Vagina (tissue), 2 donors: ENCODE data around the gene TIMP3. TPM values are rescaled to one million over a fixed set of nuclear protein-coding genes. Genes with fewer than 3 reads are reported as not detected.

ENCODE experiments used
- DNase-seq, 2 donors: peaks; one replicate each; pipeline ENCODE4 v3.0.0-alpha.2; 2017; ENCODE audit errors: extremely low spot score in 2 of 2
- H3K27ac ChIP-seq: fragments of 200-600 bp; sonication (generic); one replicate; pipeline ENCODE4 v1.5.1; 2019
- H3K27me3 ChIP-seq: fragments of 200-600 bp; sonication (generic); one replicate; pipeline ENCODE4 v1.5.1; 2019
- H3K36me3 ChIP-seq, 2 donors: fragments of 200-600 bp; sonication (generic); one replicate each; pipeline ENCODE4 v1.5.1; 2017 to 2019
- H3K4me1 ChIP-seq: fragments of 200-600 bp; sonication (generic); one replicate; pipeline ENCODE4 v1.5.1; 2019
- H3K4me3 ChIP-seq, 2 donors: fragments of 200-600 bp; sonication (generic); 1 replicate in 1 of 2; 2 replicates in 1 of 2; pipeline ENCODE4 v1.5.1; 2016 to 2019
- H3K9me3 ChIP-seq: fragments of 200-600 bp; sonication (generic); one replicate; pipeline ENCODE4 v1.5.1; 2019
- POLR2A ChIP-seq, 2 donors: fragments of 450-650 bp; IDR thresholded peaks; one replicate each; pipeline ENCODE4 v1.6.1; 2017; ENCODE audit warnings: antibody characterized with exemption in 2 of 2, mild to moderate bottlenecking in 2 of 2, moderate library complexity in 2 of 2
- POLR2AphosphoS5 ChIP-seq, 2 donors: sonication (generic); formaldehyde crosslinking; IDR thresholded peaks; one replicate each; pipeline ENCODE4 v1.9.0; 2017; ENCODE audit warnings: antibody characterized with exemption in 2 of 2, mild to moderate bottlenecking in 2 of 2, low read depth in 1 of 2; ENCODE audit not compliant: insufficient read depth in 1 of 2
- intact Hi-C: fragments of 100-400 bp; cut with DNase I; formaldehyde crosslinking; loops from one replicate; pipeline ENCODE4 v1.15.1; 2023
- total RNA-seq: library from RNA; depleted of rRNA; stranded (reverse); fragments of >200 nt; gene quantifications from one replicate; pipeline ENCODE4 v1.2.3, GENCODE V29; 2016
- TF ChIP-seq, protein P1 (sequence below), 3 experiments: fragments of 450-650 bp in 2 of 3; fragments of 200-600 bp in 1 of 3; sonication (generic) in 1 of 3; IDR thresholded peaks; one replicate each; pipeline ENCODE4 v1.5.1; 2017 to 2019; ENCODE audit warnings: antibody characterized with exemption in 3 of 3, mild to moderate bottlenecking in 2 of 3, moderate library complexity in 2 of 3

The TIMP3 gene
- total RNA-seq, 1 donor from 2014 or later: 262 TPM

DNA sequence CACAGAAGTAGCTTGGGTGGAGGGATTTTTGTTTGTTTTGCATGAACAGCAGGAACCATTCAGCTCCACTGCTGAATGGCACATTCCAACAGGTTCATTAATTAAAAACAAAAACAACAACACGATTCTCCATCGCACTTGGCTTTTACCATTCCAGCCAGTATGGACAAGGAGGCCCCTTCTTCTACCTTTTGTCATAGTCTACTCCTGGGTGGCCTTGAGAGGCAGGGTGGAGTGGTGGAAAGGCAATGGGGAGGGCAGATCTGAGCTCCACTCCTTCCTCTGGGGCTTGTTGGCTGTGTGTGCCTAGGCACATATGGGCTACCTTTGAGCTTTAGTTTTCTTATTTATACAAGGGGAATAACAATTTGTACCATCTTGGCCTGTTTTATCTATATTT is 4.8 kb downstream of the TIMP3 start:
- Histone ChIP-seq H3K4me1 (peaks cover 80% of the 10 kb centered on the region), H3K27me3 (no peaks in the 10 kb centered on the region), H3K36me3 (no peaks in the 10 kb centered on the region), H3K4me3 (peak overlapping the region in 1 of 2 donors; percentile 81), H3K27ac (peak overlapping the region; percentile 2), H3K9me3 (no peaks in the 10 kb centered on the region)
- intact Hi-C loops: loop anchor here (10.0 kb wide), 2 partner anchors 119 to 189 kb away; no protein-coding TSS in a partner anchor
- no peak for TF ChIP-seq POLR2AphosphoS5 (IDR thresholded peaks at IDR 0.05; ENCODE audit: insufficient read depth in 1 of 2, low read depth in 1 of 2)
- DNase-seq: no peak

DNA sequence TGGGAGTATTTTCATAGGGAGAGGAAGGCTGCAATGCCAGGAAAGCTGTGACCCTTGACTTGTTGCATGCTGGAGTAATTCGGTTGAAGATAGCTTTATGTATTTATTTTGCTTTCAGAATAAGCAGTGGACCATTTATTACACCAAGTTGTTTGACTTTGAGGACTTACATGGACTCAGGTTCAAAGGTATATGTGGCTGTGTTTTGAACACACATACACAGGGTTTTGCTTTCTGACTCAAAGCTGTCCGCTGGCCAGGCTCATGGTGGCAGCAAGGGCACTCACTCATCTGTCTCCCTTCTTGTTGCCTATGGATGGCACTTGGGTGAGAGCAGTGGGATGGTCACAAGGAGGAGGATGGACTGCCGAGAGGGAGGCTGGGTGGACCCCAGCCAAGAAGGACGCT is 6.5 kb downstream of the TIMP3 start:
- DNase-seq: no peak
- intact Hi-C loops: loop anchor here (10.0 kb wide), 2 partner anchors 117 to 187 kb away; no protein-coding TSS in a partner anchor
- no peak for TF ChIP-seq POLR2A (IDR thresholded peaks at IDR 0.05)
- TF ChIP-seq, protein P1, sequence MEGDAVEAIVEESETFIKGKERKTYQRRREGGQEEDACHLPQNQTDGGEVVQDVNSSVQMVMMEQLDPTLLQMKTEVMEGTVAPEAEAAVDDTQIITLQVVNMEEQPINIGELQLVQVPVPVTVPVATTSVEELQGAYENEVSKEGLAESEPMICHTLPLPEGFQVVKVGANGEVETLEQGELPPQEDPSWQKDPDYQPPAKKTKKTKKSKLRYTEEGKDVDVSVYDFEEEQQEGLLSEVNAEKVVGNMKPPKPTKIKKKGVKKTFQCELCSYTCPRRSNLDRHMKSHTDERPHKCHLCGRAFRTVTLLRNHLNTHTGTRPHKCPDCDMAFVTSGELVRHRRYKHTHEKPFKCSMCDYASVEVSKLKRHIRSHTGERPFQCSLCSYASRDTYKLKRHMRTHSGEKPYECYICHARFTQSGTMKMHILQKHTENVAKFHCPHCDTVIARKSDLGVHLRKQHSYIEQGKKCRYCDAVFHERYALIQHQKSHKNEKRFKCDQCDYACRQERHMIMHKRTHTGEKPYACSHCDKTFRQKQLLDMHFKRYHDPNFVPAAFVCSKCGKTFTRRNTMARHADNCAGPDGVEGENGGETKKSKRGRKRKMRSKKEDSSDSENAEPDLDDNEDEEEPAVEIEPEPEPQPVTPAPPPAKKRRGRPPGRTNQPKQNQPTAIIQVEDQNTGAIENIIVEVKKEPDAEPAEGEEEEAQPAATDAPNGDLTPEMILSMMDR (IDR thresholded peaks at IDR 0.05): no peak
- TF ChIP-seq POLR2AphosphoS5 (IDR thresholded peaks at IDR 0.05; ENCODE audit: insufficient read depth in 1 of 2, low read depth in 1 of 2): no peak
- H3K36me3 ChIP-seq: no peaks in the 10 kb centered on the region
- H3K4me1 ChIP-seq: peaks cover 91% of the 10 kb centered on the region
- no peak overlapping the region for H3K27ac ChIP-seq
- no peaks in the 10 kb centered on the region for H3K27me3 ChIP-seq
- no peaks in the 10 kb centered on the region for H3K9me3 ChIP-seq
- H3K4me3 ChIP-seq: no peak overlapping the region

DNA sequence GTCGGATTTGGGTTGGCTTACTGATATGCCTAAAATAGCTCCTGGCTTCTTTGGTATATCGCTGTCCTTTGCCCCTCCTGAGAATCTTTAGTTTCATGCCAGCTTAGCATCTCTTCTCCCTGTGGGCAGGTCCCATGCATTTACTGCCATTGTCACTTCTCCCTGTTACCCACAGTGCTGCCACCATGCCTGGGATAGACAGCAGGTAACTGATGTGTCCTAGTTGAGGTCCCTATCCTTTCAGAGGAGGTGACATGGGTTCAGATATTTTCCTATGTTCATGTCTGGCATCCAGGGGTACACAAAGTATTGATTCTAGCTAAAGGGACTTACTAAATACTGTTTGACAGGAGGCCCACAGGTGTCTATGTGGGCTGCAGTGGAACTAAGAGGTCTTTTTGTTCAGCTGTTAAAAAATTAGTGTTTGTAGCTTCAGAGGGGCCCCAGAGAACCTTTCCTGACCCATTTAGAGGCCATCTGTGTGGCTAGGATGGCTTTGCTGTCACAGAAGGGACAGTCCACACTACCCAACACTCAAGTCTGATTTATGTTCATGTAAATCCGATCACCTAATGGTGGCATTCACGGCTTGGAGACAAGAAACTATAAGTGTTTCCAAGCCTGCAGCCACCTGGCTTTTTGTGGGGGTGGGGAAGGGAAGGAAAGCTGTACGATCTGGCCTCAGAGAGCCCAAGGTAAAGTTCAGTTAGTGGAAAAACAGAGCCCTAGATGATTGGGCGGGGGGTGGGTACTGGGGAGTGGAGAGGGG is 8.5 kb downstream of the TIMP3 start:
- no peak for DNase-seq
- H3K36me3 ChIP-seq: no peaks in the 10 kb centered on the region
- TF ChIP-seq POLR2AphosphoS5 (IDR thresholded peaks at IDR 0.05; ENCODE audit: insufficient read depth in 1 of 2, low read depth in 1 of 2) (no peak), POLR2A (IDR thresholded peaks at IDR 0.05) (no peak)
- TF ChIP-seq, protein P1 (IDR thresholded peaks at IDR 0.05): no peak
- H3K27me3 ChIP-seq: no peaks in the 10 kb centered on the region
- no peak overlapping the region for H3K4me3 ChIP-seq
- intact Hi-C loops: loop anchor here (10.0 kb wide), 2 partner anchors 115 to 185 kb away; no protein-coding TSS in a partner anchor
- H3K4me1 ChIP-seq: peaks cover 82% of the 10 kb centered on the region
- no peak overlapping the region for H3K27ac ChIP-seq
- H3K9me3 ChIP-seq: no peaks in the 10 kb centered on the region

DNA sequence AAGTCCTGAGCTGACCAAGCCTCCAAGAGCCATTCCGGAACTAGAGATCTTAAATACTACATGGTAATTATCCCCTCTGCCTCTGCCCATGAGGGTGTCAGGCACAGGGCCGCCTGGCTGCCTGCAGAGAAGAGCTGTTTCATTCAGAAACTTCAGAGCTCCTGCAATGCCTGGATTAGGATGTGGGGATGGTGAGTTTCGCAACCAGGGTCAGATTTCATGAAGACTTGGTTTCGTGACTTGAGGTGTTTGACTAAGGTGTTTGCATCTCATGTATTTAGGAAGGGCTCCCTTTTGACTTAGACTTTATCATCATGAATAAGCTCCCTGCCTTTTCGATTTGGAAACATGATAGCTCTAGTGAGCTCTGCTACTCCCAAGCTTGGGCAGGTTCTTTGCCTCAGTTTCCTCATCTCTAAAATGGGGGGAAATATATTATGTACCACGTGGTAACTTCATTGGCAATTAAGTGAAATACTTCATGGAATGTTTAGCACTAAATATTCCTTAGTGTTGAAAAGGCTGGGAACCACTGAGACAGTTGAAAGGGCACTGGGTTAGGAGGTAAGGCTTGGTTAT is 9.1 kb downstream of the TIMP3 start:
- no peak overlapping the region for H3K27ac ChIP-seq
- DNase-seq: no peak
- no peak overlapping the region for H3K4me3 ChIP-seq
- no peaks in the 10 kb centered on the region for H3K36me3 ChIP-seq
- H3K9me3 ChIP-seq: no peaks in the 10 kb centered on the region
- no peaks in the 10 kb centered on the region for H3K27me3 ChIP-seq
- intact Hi-C loops: no loop called here
- H3K4me1 ChIP-seq: peaks cover 82% of the 10 kb centered on the region
- TF ChIP-seq POLR2A (IDR thresholded peaks at IDR 0.05) (no peak), POLR2AphosphoS5 (IDR thresholded peaks at IDR 0.05; ENCODE audit: insufficient read depth in 1 of 2, low read depth in 1 of 2) (no peak)
- TF ChIP-seq, protein P1 (IDR thresholded peaks at IDR 0.05): no peak

DNA sequence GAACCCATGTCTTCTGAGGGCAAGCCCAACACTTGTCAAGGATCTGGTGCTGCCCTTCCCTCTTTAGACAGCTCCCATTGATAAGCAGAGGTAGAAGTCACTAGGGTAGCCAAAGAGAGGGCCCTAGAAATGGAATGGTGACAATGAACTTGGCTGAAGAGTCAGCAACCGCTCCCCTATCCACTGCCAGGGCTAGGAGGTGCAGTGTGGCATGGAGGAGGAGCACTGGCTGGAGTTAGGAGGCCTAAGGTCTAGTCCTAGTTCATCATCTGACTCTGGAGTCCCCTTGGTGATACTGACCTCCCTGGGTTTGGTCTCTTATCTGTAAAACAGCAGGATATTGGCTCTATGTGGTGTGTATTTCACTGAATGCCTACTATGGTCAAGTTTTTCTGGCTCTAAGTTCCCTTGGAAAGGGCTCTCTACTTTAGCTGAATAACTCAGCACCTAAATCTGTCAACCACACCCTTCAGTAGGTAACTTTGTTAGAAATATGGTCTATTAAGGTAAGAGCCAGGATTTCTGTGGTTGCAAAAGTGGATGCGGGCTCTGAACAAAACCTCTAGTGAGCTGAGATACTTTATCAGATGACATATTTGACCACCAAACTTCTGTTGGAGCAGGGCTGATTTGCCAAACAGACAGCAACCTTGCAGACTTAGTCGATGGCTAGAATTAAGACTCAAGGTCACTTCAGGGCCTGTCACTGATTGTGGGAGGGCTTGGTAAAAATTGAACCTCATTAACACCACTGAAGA is 10.5 kb downstream of the TIMP3 start:
- Histone ChIP-seq H3K27ac (no peak overlapping the region), H3K9me3 (no peaks in the 10 kb centered on the region), H3K4me3 (no peak overlapping the region), H3K4me1 (peaks cover 83% of the 10 kb centered on the region), H3K27me3 (no peaks in the 10 kb centered on the region), H3K36me3 (no peaks in the 10 kb centered on the region)
- no peak for DNase-seq
- TF ChIP-seq, protein P1 (IDR thresholded peaks at IDR 0.05): no peak
- TF ChIP-seq POLR2AphosphoS5 (IDR thresholded peaks at IDR 0.05; ENCODE audit: insufficient read depth in 1 of 2, low read depth in 1 of 2): no peak
- TF ChIP-seq POLR2A (IDR thresholded peaks at IDR 0.05): no peak
- intact Hi-C loops: no loop called here
